Stimulated activated CD8-positive, alpha-beta memory T cell treated with anti-CD3 and anti-CD28 coated beads, Interleukin-15, amount 100 ng/mL, for 24 hours (primary cell): ENCODE results near the gene GPC3.
A peak's percentile ranks its signal among the peaks of the same experiment; 100 is the strongest.
"Not testable (repeated sequence)": the region's sequence is repeated elsewhere in the genome, so short reads cannot be mapped to it uniquely, and the experiment has no call there.

Experiments used
- DNase-seq: peaks from one replicate; pipeline ENCODE4 v3.0.0-alpha.2; 2020; ENCODE audit warnings: low read depth

GPC3 gene

DNA sequence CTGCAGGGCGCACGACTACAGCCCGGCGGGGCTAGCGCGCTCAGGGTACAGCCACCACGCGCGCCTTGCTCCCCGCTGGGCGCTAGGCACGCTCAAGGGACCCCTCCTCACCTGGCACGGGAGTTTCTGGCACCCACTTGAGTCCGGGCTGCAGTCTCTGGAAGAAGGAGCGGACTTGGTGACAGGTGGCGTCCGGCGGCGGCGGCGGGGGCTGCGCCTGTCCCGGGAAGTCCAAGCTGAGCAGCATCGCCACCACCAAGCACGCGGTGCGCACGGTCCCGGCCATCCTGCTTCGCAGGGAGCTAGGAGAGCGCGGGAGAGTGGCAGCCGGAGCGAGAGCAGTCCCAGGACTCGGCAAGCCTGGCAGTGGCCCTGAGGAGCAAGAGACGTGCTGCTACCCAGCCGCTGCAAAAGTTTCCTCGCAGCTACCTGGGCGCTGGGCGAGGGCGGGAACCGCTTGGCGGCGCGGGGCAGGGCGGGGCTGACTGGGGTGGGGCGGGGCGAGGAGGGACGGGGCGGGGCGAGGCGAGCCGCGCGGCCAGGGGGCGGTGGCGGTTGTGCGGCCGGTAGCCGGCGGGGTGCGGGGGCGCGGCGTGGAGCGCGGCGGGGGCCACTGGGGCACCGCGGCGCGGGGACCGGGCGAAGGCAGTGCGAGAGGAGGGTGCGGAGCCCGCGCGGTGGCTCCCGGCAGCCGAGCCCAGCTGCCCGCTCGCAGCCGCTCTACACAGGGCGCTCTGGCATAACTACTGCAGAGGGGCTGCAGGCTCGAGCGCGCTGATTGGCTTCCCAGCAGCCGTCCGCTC, at the start of gene GPC3:
Gene GPC3 (minus strand): TSS at position 431 of the 803 bp plus-strand sequence.
- peak; percentile 5 for DNase-seq

DNA sequence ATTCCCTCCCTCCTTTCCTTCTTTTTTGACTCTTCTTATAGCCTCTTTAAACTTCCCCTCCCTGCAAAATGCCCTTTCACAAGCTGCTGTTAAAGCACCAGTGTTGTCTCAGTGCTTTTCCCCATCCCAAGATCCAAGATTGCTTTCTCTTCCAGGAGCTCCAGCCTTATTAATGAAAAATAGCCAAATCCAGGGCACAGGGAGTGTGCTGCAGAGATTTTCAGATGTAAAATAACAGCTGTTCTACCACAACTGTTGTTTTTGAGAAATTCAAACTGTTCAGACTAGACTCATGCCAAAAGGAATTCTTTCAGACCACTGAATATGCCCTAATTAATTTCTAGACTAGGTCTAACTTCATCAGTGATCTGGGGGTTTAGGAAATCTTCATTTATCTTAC, 47.0 kb upstream of the GPC3 start:
- DNase-seq, result no peak

DNA sequence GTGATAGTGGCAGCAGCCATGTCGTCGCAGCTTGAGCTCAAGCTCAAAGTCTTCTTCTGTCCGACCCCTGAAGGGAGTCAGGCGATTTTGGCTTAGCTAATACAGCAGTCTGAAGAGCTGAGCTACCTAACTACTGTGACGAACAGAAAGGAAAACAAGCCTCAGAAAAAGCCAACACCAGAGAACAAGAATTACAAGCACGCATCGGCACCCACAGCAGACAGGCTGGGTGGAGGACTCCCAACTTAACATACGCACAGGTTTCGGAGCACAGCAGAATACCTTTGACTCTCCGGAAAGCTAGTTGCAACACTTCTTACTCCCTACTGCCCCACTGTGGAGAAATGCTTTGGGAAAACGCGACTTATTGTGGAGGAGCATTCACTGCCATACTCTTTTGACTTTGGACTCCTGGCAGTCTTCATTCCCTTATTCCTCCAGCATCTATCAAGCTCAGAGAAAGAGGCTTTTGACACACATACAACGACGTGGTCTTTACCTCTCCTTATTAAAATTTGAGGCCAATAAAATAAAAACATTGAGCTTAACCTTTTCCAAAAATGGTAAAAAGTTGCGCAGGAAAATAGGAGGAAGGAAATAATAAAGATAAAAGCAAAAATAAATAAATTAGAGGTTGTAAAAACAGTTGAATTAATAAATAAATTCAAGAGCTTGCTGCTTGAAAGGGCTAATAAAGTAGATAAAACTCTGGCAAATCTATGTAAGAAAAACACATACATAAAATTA, 41.3 kb upstream of the GPC3 start:
- DNase-seq, result no peak

- no peak for DNase-seq
These were observed 40.7 kb upstream of the GPC3 start for GRCh38 chrX:134025986-134026545.

GRCh38 chrX:134024686-134025377, 39.4 kb upstream of the GPC3 start:
- no peak for DNase-seq

DNA sequence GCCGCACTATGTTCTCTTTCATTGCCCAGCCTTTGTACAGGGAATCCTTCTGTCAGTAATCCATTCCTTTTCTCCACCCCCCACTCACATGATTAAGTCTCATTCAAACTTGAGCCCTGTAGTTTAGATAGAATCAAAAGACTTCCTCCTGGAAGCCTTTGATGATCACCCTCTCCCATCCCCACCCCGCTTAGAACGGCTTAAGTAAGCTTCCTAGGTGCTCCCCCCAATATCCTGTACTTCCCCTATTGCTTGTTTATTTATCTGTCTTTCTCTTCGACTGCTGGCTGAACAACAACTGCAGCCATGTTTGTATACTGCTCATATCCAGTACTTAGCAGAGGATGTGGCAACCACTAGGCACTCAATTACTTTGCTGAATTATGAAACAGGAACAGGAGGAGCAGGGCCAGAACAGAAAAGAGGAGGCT, 38.5 kb upstream of the GPC3 start:
- no peak for DNase-seq

GRCh38 chrX:134020910-134021309, 35.5 kb upstream of the GPC3 start:
- no peak for DNase-seq

DNA sequence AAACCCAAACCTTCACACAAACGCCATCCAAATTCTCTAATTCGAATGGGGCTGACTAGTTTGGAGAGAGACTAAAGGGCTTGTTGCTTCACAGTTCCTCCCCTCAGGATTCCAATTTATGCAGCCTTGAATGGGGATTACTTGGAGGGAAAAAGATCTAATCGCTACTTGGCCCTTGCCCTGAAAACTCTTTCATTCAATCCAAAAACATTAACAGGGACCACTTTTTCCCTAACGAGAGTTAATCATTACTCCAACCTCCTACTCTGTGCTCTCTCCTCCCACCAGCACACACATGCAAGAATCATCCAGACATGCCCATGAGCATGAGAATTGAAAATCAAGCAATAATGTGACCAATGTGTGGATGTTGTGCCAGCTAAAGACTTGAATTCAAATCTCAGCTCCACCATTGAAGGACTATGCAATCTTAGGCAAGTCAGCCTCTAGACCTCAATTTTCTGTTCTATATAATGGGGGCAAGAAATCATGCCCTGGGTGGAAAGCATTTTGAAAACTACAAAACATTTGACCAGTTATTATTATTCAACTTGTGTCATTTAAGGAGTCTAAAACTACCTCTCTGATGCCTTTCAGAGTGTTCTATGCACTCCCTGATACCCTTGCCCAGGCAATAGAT, 34.3 kb upstream of the GPC3 start:
- no peak for DNase-seq

- DNase-seq, result not testable (repeated sequence)
These were observed 30.9 kb upstream of the GPC3 start for GRCh38 chrX:134016309-134016708.

- not testable (repeated sequence) for DNase-seq
These were observed 30.1 kb upstream of the GPC3 start for GRCh38 chrX:134015510-134015909.

DNA sequence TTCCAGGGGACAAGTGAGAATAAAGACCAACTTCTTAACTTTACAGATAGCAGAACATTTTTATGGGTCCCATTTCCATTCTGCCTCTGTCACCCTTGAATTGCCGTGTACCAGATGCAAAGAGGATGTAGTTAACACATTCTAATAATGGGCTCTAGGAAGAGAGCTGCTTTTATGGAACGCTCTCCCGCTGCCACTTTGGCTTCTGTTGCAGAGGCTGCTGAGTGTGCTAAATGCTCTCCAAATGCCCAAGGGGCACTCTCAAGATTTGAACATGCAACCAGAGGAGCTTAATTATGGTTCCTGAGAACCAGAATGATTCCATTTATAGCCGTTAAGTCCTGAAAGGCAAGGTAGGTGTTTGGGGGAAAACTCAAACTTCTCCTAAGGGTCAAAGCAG, 28.1 kb upstream of the GPC3 start:
- no peak for DNase-seq

DNA sequence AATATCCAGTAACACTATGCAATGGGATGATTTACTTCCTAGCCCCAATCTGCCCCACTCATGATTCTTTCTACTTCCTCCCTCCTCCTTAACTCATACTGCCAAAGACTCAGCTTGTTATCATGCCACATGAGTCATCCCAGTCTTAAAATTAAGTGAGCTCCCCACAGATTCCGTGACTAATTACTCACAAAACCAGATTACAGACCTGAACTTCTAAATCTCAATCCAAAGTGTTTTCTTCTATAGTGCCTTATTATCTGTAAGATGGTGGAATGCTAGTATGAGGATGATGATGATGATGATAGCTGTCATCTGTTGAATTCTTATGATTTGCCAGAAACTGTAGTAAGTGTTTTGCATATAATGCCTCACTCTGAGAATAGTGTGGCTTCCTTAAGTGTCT, 27.7 kb upstream of the GPC3 start:
- DNase-seq, result no peak

DNA sequence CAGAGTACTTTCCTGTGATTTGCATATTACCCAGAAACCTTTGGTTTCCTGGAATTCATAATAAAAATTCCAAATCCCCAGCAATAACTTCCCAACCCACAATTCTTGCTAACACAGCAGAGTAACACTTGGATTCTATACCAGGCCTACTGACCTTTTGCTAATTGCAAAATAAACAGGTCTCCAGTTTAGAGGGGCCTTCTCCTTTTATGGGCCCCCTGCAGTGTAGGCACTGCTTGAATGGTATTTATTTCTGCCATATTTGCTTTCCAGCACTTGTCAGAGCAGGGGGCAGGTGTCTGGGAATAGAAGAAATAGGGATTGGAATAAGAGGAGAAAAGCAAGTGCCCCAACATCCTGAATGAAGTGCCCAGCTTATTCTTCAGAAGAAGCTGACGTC, 25.3 kb upstream of the GPC3 start:
- no peak for DNase-seq

DNA sequence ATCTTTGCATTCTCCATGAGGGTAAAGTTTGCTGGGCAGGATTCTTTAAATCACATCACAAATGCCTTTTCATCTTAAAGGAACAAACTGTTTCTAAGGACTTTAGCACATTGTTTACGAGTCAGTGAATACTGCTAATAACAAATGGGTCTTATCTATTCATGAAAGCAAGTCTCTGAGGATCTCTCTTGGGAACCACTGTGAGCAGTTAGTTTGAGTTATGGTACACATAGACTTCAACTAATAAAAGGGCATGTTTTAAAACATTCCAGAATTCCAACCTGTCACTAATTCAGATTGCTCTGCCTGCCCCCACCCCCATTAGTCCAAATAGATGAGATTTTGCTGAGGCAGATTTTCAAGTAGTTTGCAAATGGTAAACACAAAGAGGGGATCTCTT, 22.3 kb upstream of the GPC3 start:
- no peak for DNase-seq

- no peak for DNase-seq
These were observed 21.2 kb upstream of the GPC3 start for GRCh38 chrX:134006484-134007161.

DNA sequence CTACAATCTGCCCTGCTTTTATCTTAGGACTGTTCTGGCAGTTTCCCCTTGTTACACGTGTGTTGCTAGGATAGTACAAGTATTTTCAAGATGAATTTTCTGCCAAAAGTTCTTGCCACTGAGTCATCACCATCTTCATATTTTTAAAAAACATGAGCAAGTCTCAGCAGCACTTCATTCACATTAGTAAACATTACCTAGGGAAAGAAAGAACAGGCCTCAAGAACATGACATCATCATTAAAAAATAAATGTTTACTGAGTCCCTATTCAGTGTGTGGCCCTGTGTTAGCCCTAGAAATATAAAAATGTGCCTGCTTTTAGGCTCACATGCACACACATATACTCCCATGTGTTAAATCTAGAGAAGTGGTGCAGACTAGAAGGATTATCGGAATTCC, 18.7 kb upstream of the GPC3 start:
- DNase-seq, result no peak

GRCh38 chrX:134002921-134003615, 17.7 kb upstream of the GPC3 start:
- no peak for DNase-seq

DNA sequence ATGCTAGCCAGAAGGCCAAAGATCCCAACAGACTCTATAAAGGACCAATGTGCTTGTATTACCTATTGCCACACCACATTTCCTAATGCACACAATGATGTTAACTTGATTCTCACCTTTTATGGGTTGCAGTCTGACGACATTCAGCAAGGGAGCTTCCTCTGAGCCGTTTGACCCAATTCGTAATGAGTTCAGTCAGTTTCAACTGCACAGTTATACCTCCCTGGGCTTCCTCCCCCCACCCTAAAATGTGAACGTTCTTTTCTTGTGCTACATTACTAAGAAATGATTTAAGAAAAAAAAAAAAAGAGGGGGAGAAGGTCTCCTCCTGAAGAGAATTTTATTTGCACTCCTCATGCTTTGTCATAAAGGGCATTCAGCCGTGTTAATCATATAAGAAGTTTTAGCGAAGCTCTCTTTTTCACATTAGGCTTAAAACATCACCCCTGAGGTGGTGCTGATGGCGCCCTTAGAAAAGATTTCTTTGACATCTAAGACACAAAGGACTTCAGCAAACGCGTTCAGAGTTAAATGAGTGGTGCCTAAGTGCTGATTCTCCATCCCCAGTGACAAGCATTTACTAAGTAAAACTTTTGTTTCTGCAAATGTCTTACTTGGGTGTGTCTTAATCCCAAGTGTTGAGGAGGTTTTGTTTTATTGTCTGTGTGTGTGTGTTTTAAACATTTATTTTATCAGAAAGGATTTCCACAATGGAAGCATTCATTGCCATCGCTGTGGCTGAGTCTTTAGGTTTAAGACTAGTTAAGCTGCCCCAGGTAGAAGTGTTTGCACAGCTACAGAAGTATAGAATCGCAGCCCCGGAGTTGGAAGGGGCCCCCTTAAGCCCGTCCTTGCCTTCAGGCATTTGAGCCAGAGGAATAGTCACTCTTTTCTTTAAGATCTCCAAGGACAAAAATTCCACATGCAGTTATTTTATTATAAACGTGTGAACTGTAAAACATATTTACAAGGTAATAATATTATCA, 15.2 kb upstream of the GPC3 start:
- no peak for DNase-seq

- no peak for DNase-seq
These were observed 13.8 kb upstream of the GPC3 start for GRCh38 chrX:133999031-133999705.
